Stimulated activated CD4-positive, alpha-beta T cell treated with anti-CD3 and anti-CD28 coated beads, Interleukin-12 subunit alpha, Interleukin-12 subunit beta, amount 100 ng/mL, for 24 hours (primary cell): ENCODE results near the gene EFNA1.
"Not testable (repeated sequence)": the region's sequence is repeated elsewhere in the genome, so short reads cannot be mapped to it uniquely, and the experiment has no call there.

ENCODE experiments used
- DNase-seq, 2 experiments: peaks; one replicate each; pipeline ENCODE4 v3.0.0-alpha.2; 2020; ENCODE audit warnings: low read depth in 2 of 2

Gene EFNA1

DNA sequence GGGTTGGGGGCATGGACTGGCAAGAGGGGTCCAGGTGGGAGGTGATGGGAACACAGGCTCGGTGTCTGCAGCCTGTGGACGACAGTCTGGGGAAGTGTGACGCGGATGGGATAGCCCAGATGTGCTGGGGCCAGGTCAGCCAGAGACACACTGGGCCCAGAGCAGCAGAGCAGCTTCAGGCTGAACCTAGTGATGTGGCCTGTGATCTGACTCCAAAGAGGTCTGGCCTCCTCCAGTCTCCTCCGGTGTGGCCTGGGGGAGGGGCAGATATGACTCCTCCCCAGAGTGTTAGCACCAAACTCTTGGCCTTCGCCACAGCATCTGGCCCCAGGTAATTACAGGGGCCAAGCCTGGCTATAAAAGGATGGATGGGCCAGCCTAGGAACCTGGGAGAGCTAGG is 35.5 kb upstream of the EFNA1 start:
- DNase-seq, result no peak

DNA sequence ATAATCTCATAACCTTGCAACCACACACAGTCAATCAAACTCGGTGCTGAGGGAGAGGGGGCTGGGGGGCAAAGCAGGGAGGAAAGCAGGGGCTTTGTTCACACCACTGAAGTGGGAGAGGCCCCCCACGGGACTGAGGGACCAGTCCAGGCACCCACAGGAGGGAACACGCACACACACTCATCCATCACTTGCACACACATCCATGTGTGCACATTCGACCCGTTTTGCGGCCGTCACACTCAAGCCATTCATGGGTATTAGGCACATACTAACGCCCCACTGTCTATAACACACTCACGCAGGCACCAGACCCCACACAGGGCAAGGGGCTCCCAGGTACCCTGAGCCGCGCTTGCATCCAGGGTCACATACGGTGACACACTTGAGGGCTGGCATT is 35.0 kb upstream of the EFNA1 start:
- DNase-seq, result no peak

DNA sequence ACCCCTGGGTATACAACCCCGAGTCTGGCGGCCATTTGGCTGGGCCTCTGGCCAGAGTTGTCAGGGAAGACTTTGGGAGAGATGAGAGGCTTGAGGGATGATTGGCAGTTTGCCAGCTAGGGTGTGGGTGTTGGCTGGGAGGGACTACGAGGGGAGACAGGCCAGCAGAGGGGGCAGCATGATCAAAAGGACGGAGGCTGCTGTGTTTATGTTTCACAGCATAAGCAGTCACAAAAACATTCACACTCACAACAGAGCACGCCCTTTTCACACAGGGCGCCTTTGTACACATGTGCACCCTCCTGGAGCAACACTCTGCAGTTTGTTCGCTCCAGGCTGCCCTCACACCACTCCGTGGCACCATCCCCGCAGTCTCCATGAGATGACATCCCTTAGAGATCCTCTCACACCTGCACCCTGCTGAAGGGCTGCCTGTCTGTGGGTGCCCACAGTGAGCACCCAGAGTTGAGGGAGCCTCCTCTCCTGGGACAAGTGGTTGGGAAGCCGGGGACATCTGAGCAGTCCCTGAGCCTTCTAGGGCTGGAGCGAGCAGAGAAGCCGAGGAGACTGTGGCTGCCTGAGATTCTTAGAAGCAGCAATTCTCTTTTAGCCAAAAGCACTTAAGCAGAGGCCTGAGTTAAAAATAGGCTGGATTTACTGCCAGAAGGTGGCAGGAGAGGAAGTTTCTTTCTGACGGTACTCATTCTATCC is 33.6 kb upstream of the EFNA1 start:
- DNase-seq, result no peak

DNA sequence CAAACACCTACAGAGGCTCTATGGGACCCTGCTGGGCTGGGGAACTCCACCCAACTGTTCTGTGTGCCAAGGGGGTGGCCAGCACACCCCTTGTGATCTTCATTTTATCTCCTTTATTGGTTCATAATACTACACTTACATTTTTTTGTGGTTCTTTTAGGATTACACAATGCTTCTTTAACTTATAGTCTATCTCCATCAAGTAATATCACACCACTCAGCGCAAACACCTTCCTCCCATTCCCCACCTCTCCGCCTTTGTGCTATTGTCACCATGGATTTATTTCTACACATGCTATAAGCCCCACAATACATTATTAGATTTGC is 33.1 kb upstream of the EFNA1 start:
- no peak for DNase-seq

- DNase-seq, result no peak
These were observed 28.3 kb upstream of the EFNA1 start for GRCh38 chr1:155099331-155099730.

DNA sequence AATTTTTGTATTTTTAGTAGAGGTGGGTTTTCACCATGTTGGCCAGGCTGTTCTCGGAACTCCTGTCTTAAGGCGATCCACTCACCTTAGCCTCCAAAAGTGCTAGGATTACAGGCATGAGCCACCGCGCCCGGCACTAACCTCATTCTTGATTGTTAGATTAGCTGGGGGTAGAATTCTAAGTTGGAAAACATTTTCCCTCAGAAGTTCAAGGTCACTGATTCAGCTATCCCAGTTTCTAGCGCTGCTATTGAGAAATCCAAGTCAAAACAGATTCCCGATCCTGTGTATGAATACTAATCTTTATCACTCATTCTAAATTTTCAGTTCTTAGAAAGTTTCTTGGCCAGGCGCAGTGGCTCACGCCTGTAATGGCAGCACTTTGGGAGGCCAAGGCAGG is 24.4 kb upstream of the EFNA1 start:
- DNase-seq, result no peak

- no peak for DNase-seq
These were observed 22.8 kb upstream of the EFNA1 start for GRCh38 chr1:155104605-155105534.

DNA sequence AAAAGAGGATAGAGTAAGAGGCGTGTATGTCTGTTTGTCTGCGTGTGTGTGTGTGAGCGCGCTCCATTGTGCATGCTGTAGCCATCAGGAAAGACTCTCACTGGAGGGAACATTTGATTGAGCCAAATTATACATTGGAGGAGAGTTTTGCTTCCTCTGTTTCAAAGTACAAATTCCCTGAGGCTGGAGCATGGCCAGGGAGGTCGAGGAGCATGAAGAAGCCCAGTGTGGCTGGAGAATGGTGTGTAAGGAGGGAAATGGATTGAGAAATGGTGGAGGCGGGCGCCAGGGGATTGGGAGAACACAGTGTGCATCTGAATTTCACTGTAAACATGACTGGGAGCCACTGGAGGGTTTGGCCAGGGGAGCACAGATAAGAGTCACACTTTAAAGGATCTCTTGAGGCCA is 22.1 kb upstream of the EFNA1 start:
- no peak for DNase-seq

- DNase-seq, result no peak
These were observed 20.8 kb upstream of the EFNA1 start for GRCh38 chr1:155106862-155107261.

- DNase-seq, result no peak
These were observed 20.1 kb upstream of the EFNA1 start for GRCh38 chr1:155107309-155108264.

DNA sequence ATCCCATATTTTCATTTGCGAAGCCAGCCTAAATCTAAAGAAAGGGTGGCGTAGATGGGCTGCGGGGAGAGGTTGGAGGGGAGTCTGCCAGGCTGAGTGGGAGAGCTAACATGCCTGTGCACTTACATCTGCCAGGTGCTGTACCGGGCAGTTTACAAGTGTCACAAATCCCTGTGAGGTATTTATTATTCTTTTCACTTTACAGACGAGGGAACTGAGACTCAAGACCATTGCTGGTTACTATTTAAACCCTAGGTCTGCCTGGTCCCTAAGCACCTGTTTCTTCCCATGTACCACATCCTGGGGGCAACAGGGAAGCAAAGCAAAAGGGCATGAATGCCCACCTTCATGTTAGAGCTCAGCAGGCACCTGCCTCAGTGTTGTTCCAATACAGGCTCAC is 19.4 kb upstream of the EFNA1 start:
- no peak for DNase-seq

DNA sequence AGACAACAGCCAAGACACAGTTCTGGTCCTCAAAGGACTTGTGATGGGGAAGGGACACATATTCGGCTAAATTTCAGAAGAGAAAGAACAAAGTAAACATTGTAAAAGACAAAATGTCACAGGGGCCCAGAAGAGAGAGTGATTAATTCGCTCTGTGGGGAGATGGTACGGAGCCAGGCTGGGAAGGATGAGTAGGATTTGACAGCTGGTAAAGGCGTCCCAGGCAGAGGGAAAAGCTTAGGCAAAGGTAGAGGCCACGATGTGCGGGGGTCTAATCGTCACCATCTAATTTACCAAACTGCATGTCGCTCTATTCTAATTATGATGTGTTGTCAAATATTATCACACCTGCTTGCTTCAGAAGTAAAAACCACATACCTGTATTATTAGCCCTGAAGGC is 17.3 kb upstream of the EFNA1 start:
- DNase-seq, result no peak

DNA sequence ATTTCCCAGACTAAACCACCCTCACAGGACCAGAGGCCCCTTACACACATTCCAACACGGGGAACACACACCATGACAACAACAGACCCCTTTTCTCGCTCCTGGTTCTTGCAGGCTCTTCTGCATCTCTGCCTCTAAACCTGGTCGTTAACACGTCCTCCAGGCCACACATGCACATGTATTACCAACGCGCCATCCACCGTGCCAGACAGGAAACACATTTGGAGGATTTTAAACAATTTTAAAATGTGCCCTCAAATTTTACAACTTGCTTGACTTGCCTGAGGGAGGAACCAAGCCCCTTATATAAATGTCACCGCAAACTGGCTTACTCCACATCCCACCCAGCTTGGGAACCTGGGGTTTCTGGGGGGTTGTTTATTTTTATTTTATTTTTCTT is 16.9 kb upstream of the EFNA1 start:
- no peak for DNase-seq

DNA sequence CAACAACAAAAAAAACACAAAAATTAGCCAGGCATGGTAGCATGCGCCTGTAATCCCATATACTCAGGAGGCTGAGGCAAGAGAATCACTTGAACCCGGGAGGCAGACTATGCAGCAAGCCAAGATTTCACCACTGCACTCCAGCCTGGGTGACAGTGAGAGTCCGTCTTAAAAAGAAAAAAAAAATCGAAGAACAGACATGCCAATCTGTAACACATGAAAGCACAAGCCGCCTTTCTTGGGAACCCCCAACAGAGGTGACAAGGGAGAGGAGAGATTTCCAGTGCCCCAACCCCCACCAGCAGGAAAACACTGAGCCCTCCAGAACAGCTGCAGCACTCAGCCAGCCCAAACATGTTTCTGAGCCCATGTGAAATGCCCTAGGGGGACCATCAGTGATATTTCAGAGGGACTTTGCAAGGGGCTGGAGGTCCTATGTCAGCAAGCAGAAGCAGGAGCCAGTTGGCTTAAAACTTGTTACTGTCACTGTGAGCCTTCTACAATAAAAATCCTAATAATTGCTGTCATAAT is 14.2 kb upstream of the EFNA1 start:
- DNase-seq, result no peak

- no peak for DNase-seq
These were observed 11.4 kb upstream of the EFNA1 start for GRCh38 chr1:155116113-155116764.

GRCh38 chr1:155117610-155118009 is 10.1 kb upstream of the EFNA1 start:
- no peak for DNase-seq

- DNase-seq, result not testable (repeated sequence)
These were observed 9.6 kb upstream of the EFNA1 start for GRCh38 chr1:155118090-155118489.

DNA sequence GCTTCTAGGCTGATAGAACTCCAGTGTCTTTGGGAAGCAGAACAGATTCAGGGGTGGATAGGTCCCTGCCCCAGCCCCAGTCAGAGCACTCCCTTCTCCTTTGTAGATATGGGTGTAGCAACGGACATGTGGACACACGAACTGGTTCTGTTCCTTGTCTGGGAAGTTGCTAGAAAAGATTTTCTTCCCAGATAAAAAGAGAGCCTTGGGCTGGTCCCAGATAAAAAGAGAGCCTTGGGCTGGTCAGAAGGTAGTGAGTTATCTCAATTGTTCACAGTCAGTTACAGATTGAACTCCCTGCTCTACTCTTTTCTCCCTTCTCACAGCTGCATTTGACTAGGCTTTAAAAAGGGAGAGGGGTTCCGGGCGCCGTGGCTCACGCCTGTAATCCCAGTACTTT is 7.4 kb upstream of the EFNA1 start:
- no peak for DNase-seq

DNA sequence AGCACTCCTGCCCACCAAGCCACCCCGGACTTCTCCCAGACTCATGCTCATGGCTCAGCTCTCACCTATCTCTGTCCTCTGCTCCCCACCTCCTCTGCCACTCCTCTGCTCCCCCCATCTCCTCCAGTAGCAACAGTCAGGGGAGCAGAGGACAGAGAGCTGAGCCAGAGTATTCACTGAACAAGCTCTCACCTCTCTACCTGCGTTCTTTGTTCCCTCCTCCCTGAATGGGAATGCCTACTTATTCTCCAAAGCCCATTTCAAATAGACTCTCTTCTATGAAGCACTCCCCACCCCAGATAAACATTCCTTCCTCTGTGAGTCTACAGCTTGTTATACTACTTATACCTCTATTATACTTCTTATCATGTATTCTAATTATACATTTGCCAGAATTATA is 6.4 kb upstream of the EFNA1 start:
- no peak for DNase-seq

DNA sequence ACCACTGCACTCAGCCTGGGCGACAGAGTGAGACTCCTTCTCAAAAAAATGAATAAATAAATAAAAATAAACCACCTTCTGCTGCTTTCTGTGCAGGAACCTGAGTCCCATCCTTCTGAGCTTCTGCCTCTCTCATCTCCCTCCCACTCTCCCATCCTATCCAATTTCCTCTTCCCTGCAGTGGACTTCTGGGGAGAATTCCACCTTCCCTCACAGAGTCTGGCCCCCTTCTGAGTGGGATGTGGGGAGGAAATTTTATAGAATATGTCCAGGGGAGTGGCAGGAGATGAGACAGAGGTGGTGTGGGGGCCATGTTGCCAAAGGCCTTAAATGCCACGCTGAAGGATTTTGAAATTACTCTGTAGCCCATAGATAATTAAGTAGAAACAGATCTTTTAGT is 5.4 kb upstream of the EFNA1 start:
- no peak for DNase-seq

GRCh38 chr1:155123801-155124200 is 3.9 kb upstream of the EFNA1 start:
- no peak for DNase-seq
